ENCODE measurements around the gene ZMYND11. TPM values are rescaled to one million over a fixed set of nuclear protein-coding genes. Genes with fewer than 3 reads are reported as not detected.

Gene ZMYND11
- total RNA-seq, 4 donors from 2014 or later: 55.6 to 95.1 (median 70.8) TPM

DNA sequence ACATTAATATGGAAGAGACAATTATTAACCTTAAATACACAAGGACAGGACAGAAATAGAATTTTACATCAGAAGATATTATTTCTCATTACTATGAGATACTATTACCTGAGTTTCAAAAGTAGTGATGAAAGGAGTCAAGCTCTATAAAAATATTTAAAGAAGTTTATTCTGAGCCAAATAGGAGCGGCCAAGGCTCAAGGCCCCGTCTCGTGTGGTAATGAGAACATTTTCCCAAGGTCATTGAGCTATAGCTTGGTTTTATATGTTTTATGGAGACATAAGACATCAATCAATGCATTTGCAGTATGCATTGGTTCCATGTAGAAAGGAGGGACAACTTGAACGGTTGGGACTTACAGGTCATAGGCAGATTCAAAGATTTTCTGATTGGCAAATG is 29.4 kb upstream of the ZMYND11 start:
- TF ChIP-seq, protein P1, sequence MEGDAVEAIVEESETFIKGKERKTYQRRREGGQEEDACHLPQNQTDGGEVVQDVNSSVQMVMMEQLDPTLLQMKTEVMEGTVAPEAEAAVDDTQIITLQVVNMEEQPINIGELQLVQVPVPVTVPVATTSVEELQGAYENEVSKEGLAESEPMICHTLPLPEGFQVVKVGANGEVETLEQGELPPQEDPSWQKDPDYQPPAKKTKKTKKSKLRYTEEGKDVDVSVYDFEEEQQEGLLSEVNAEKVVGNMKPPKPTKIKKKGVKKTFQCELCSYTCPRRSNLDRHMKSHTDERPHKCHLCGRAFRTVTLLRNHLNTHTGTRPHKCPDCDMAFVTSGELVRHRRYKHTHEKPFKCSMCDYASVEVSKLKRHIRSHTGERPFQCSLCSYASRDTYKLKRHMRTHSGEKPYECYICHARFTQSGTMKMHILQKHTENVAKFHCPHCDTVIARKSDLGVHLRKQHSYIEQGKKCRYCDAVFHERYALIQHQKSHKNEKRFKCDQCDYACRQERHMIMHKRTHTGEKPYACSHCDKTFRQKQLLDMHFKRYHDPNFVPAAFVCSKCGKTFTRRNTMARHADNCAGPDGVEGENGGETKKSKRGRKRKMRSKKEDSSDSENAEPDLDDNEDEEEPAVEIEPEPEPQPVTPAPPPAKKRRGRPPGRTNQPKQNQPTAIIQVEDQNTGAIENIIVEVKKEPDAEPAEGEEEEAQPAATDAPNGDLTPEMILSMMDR (IDR thresholded peaks at IDR 0.05; ENCODE audit: low read depth): no peak

DNA sequence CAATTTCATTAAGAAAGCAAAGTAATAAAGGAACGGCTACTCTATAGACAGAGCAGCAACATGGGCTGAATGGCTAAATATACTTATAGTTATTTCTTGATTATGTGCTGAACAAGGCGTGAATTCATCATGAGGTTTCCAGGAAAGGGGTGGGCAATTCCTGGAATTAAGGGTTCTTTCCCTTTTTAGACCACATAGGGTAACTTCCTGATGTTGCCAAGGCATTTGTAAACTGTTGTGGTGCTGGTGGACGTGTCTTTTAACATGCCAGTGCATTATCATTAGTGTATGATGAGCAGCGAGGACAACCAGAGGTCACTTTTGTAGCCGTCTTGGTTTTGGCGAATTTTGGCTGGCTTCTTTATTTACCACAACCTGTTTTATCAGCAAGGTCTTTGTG is 28.5 kb upstream of the ZMYND11 start:
- TF ChIP-seq, protein P1 (IDR thresholded peaks at IDR 0.05; ENCODE audit: low read depth): no peak

DNA sequence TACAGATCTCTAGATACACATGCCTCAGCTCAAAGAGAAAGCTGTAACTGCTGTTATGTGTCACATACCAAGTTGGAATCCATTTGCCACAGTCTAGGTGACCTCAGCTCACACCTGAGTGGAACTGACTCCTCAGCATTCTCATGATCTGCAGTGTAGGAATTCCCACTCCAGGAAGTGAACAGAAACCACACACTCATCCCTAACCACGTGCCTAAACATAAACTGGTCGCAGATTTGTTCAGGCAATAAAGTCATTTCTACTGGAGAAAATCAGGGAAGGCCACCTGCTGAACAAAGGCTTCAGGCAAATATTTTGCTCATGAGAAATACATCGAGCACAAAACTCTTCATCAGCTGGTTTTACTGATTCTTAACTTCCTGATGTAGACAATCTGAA is 23.0 kb upstream of the ZMYND11 start:
- TF ChIP-seq, protein P1 (IDR thresholded peaks at IDR 0.05; ENCODE audit: low read depth): no peak

DNA sequence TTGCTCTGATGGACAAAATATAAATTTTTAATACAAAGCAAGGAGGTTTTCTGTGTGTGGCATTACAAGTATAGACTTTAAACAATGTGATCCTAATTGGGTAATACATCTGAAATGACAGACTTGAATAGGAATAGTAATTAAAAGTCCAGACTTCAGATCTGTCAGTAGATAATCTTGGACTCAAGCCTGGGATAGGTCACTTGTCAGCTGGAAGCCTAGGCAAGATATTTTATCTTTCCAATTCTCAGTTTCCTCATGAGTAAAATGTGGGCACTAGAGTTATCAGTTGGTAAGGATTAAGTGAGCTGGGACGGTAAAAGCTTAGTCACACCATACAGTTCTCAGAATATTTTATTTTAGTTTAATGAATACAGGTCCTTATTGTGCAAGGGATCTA is 10.4 kb upstream of the ZMYND11 start:
- TF ChIP-seq, protein P1 (IDR thresholded peaks at IDR 0.05; ENCODE audit: low read depth): no peak

DNA sequence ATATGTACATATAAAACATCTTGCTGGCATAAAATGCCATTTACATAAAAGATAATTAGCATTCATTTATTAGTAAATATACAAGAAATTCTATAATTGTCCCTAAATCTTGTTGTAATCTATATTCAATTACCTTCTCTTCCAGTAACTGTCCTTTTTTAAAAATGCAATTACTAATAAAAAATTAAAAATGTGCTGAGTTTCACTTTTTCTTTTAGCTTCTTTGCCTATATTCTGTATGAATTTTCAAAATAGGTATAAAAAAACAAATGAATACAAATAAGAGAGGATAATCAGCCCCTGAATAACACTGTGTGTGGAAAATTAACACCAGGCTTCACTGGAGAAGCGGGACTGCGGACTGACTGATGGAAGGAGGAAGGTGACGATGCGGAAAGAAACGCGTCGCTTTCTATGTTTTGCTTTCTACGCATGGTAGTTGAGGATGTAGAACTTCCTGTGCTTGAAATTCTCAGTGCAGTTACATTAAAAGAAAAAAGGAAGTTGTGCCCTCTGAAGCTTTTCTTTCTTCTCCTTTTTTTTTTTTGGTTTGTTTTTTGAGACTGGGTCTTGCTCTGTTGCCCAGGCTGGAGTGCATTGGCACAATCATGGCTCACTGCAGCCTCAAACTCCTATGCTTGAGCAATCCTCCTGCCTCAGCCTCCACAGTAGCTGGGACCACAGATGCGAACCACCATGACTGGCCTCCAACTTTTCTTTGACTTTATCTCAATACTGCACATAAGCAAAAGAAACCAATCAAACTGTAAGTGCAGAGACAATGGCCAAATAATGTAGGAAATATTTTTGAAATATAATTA is 7.4 kb upstream of the ZMYND11 start:
- TF ChIP-seq, protein P1 (IDR thresholded peaks at IDR 0.05; ENCODE audit: low read depth): no peak

DNA sequence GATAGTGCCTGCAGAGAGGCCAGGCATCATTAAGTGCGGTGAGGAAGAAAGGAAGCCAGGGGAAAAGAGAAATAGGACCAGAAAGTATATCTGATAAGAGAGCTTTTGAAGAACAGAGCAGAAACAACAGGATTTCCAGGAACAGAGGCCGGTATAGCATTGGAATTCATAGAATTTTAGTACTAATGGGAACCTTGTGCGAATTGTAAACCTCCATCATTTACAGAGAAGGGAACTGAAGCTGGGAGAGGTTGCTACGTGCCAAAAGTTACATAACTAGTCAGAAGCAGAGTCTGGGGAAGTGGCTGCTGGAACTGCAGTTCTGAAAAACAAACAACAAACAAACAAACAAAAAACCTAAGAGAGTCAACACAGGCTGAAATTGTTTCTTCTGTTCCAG is 5.4 kb upstream of the ZMYND11 start:
- TF ChIP-seq, protein P1 (IDR thresholded peaks at IDR 0.05; ENCODE audit: low read depth): no peak

DNA sequence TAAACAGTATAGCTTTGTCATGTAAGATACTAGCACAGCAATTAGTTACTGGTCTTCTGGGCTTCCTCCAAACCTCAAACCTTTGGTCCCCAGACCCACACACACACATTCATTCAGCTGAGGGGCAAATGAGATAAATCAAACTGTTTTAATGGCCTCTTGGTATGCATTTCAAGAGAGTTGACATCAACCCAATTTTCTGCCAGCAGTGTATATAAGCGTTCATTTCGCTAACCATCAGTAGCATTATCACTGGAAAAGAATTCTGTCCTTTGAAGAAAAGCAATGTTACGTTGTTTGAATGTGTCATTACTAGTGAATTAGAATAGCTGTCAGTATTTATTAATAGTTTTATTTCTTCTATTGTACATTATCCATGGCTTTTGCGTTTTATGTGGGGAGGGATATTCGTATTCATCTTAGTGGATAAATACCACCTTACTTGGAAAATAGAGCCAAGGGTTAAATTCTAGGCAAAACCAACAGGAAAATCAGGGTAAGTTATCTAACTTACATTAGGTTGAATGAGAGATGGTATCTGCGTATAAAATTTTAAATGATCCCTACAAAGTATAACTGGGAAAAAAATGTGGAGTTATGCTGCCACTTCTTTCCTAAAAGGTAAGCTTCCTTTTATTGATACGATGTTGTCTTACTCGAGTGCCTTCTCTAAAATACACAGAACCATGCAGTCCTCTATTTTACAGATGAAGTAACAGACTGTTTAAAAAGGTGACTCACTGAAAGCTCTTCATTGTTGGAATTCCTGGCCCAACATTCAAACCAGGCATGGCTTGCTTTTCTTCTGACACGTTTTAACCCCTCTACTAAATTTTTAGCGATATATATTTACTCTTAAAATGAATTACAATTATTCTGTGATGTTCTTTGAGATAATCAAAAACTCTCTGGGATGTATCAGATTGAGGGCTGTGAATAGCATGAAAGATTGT is 2.0 kb upstream of the ZMYND11 start:
- TF ChIP-seq, protein P1 (IDR thresholded peaks at IDR 0.05; ENCODE audit: low read depth): no peak
